NCI-H82 treated with DMSO at 0.1 percent for 48 hours (cell line): ENCODE data around the gene SLC16A11.
A peak's percentile ranks its signal among the peaks of the same experiment; 100 is the strongest.
"Not testable (repeated sequence)": the region's sequence is repeated elsewhere in the genome, so short reads cannot be mapped to it uniquely, and the experiment has no call there.

Experiments used
- DNase-seq: peaks from one replicate; lab custom pipeline; 2025; ENCODE audit not compliant: unreplicated experiment; lab: John Stamatoyannopoulos, UW

SLC16A11 gene

DNA sequence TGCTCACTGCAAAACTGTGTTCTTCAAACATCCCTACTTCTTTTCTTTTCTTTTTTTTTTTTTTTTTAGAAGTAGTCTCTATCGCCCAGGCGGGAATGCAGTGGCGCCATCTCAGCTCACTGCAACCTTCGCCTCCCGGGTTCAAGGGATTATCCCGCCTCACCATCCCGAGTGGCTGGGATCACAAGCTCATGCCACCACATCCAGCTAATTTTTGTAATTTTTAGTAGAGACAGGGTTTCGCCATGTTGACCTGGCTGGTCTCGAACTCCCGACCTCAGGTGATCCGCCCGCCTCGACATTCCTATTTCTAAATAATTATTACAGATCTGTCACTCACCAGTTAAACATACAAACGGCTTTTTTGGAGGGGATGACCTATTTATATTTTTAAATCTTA lies 32.5 kb downstream of the SLC16A11 start:
- no peak for DNase-seq

DNA sequence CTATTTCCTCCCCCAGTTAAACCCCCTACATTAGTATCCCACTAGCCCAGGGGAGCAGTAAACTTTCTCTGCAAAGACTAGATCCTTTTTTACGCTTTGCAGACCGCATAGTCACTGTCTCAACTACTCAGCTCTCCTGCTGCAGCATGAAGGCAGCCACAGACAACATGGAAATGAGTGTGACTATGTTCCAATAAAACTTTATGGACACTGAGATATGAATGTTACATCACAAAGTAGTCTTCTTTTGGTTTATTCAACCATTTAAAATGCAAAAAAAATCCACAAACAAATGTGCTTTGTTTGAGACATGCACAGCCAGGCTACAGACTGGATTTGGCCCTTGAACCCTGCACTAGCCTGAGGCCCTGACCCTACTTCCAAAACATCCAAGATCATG lies 33.4 kb downstream of the SLC16A11 start:
- DNase-seq: no peak

DNA sequence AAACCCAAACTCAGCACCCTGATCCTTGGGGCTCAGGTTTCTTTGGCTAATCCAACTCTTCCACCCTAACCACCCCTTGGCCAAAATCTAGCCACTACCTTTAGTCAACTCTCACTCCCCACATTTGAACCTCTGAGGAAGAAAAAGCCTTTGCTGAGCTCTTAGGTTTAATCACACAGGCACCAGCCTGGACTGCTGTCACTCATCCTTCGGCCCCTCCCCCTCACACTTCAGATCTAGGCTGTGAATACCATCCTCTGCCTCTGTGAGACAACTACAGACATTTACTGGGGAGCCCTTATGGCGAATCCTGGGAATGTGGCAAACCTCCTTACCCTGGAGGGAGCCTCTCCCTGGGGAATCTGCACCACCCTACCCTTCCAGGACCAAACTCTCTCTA lies 36.7 kb downstream of the SLC16A11 start:
- DNase-seq: no peak

DNA sequence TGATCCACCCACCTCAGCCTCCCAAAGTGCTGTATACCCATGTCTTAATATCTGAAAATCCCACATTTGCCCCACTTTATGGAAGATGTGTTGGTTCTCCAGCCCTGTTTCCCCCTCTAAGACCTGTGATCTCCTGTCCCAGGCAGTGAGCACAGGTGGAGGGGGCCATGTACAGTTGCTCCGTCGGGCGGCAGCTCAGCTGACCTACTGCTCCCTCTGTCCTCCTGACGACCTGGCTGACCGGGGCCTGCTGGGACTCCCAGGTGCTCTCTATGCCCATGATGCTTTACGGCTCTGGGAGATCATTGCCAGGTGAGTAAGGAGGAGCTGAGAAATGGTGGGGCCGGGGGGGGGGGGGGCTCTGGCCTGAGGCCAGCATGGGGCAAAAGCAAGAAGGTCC lies 38.2 kb downstream of the SLC16A11 start:
- DNase-seq: no peak

DNA sequence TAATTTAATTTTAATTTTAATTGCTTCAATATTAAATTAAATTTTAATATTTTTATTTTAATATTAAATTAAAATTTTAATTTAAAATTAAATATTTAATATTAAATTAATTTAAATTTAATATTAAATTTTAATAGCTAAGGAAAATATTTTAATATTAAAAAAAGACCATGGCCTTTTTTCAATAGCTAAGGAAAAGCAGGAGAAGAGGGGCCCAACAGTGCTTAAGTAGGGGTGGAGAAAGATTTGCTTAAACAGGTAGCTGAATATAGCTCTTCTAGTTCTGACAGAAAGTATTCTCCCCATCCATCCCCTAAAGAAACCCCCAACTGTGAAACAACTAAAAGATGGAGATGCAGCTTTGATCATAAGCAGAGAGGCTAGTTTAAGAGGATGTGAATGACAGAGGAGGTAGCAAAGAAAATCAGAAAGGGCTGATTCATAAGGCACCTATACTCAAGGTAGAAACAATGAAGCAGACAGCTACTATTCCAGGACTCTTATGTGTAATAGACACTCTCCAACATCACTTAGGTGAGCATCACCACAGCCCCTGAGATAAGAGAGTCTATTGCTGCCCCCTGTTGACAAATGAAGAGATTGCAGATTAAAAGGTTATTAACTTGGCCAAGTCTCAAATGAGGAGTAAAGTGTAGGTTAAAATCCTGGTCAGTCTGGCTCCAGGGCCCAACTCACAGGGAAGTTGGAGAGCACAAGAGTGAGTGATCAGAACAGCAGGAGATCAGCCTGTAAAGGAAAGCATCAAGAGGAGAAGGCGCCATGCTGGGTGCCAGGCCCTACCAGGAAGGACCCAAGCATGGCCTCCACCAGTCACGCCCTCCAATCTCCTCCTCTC lies 39.3 kb downstream of the SLC16A11 start:
- peak; percentile 43 for DNase-seq

DNA sequence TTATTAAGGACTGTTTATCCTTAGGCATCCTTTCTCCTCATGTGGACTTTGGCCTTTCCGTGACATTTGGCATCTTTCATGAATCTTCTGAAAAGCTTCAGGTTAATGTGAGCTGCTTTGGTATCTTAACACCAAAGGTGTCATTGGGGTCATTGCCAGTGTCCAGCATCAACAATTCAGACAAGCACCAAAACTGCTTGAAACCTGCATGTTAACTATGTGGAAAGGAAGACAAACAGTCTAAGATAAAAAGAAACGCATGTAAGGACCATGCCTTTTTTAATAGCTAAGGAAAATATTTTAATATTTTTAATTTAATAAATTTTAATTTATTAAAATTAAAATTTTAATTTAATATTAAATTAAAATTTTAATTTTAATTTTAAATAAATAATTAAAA lies 40.1 kb downstream of the SLC16A11 start:
- DNase-seq: no peak

DNA sequence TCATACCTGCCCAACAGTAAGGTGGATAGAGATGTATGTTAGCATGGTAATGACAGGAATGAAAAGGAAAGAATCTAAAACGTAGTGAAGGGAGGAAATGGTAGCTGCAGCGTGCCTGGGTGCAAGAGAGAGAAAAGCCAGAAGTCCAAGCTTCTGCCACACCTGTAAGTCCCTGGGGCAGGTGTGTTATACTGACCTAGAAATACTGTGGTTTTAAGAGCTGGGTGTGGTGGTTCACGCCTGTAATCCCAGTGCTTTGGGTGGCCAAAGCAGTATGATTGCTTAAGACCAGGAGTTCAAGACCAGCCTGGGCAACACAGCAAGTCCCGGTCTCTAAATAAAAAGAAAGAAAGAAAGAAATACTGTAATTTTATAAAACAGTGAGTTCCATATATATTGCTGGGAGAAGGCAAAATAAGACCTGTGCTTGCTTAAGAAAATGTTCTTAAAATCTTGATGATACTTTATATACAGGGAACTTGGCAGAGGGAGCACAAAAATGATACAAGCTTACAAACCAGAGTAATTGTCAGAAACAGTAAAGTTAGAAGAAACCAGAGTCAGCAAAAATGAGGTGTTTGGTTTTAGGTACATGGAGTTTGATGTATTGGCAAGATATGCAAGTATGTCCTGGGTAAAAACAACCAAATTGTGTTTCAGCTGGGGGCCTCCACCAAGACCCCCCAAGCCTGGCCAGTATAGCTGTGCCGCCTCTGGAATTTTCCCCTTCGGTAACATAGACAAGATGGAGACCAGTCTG lies 41.4 kb downstream of the SLC16A11 start:
- DNase-seq: no peak

DNA sequence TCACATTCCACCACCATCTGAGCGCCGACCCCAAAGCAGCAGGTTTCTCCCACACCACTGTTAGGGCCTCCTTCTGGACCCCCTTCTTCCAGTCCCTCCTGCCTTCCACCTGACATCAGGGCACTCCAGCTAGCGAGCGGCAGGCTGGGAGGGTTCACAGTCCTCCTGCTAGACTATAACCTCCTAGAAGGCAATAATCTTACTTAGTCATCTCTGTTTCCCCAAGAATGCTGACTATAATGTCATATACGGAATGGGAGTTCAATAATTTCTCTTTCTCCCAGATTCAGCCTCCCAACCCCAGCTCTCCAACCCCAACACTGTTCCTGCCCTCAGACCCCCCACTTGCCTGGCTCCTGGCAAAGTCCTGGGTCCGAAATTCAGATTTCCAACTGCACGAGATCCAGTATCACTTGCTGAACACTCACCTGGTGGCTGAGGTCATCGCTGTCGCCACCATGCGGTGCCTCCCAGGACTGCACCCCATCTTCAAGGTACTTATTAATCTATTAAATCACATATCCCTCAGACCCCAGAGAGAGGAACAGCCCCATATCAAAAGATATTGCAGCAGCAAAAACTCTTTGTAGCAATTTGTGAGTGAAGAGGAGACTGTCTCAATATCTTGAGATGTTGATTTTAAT lies 42.5 kb downstream of the SLC16A11 start:
- no peak for DNase-seq

DNA sequence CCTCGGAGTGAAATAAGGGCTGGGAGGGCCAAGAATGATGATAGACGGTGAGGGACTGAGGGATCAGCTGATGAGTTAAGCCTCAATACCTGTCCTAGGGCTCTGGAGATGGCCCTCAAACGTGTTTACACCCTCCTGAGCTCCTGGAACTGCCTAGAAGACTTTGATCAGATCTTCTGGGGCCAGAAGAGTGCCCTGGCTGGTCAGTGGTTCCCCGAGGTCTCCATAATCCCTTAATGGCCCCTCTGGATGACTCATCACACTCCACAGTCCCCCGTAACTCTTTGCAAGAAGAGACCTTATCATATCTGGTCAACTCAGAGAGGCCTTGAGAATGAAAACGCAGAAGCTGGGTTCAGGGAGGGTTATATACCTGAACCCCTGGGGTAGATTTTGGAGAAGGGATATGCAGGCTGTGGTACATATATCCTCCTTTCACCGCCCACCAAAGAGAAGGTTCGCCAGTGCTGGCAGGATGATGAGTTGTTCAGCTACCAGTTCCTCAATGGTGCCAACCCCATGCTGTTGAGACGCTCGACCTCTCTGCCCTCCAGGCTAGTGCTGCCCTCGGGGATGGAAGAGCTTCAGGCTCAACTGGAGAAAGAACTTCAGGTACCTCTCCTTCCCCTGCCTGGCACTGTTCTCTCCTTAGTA lies 44.9 kb downstream of the SLC16A11 start:
- DNase-seq: no peak

DNA sequence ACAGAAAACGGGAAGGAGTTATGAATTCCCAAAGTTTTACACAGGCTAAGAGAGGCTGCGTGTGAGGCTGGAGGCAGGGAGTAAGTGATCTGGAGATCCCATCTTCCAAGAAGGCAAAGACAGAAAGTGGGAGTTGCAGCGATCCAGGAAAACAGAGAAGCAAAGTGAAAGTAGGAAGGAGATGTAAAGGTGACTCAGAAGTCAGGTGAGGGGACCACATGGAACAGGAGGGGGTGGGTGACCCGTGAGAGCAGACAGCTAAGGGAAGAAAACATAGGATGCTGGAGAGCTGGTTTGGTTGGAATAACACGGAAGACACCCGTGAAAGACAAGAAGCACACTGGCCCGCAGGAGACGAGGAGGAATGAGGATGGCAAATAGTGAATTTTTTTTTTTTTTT lies 46.7 kb downstream of the SLC16A11 start:
- no peak for DNase-seq

DNA sequence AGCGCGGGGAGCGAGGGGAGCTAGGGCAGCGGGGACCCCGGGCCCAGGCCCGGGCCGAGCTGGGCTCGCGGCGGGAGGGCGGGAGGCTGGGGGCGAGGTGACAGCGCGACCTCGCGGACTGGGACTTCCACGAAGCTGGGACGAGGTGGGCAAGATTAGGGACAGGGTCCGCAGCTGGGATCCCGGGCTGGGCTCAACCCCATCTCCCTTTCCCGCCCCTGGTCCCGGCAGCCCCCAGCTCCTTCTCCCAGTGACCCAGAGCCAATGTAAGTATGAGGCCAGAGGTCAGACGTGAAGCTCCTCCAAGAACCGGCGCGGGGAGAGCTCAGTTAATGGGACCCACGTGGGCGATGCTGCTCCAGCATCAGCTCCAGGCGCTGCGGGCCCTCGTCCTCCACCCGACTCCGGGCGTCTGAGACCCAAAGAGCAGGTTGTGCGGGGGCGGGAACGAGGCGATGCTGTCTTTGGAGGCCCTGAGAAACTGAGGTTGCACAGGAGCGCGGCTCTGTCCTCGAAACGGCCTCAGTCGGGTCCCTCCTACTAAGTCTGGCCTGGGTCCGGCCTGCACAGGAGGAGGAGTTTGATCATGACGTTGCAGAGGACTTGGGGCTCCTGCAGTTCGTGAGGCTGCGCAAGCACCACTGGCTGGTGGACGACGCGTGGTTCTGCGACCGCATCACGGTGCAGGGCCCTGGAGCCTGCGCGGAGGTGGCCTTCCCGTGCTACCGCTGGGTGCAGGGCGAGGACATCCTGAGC lies 47.5 kb downstream of the SLC16A11 start:
- no peak for DNase-seq

DNA sequence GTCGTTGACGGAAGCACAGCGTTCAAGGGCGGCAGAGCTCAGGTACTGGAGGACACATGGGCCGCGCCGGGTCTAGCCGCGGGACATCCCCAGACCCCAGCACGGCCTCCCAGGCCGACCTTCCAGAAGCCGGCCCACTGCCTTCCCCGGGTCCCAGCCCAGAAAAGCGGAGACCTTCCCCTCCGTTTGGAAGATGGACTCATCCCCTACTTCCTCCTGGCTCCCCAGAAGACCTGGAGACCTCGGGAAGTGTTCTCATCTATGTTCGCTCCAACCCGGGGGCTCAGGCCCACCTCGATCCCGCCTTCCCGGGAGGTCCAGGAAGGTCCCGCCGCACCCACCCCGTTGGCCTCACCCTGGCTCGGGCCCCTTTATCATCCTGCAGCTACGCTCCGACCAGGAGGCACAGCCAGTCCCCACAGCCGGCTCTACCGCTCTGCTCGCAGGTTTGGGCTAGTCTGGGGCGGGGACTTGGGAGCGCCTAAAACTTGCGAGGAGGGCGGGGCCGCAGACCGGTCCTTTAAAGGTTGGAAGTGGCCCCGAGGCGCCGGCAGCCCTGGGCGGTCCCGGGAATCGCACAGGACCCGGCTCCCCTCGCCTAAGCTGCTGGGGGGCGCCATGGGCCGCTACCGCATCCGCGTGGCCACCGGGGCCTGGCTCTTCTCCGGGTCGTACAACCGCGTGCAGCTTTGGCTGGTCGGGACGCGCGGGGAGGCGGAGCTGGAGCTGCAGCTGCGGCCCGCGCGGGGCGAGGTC lies 48.2 kb downstream of the SLC16A11 start, which contains the start of gene ALOX12:
ALOX12 (plus strand) TSS at position 550 of the 756 bp plus-strand sequence; CDS start at position 619, 69 bp downstream.
- no peak for DNase-seq

DNA sequence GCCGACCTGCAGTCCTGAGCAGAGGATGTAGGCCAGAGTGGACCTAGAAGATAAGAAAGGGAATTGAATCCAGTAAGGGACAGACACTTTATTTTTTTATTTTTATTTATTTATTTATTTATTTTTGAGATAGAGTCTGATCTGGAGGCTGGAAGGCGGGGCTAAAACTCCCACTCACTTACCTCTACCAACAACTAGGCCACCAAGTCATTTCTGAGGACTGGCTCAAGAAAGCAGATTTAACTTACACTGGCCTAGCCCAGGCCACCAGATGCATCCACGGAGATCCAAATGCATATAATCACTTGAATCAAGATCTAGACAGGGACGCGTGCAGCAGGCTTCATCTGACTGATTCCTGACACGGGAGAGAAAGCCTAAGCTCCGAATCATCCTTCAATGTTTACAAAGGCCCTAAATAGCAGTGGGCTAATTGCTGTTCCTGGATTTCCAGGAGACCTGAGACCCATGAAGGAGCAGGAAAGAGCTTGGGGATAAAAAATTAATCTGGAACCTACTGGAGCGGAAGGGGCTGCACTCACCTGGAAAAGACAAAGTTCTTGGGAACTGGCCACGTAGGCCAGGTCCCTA lies 49.1 kb downstream of the SLC16A11 start:
- no peak for DNase-seq

DNA sequence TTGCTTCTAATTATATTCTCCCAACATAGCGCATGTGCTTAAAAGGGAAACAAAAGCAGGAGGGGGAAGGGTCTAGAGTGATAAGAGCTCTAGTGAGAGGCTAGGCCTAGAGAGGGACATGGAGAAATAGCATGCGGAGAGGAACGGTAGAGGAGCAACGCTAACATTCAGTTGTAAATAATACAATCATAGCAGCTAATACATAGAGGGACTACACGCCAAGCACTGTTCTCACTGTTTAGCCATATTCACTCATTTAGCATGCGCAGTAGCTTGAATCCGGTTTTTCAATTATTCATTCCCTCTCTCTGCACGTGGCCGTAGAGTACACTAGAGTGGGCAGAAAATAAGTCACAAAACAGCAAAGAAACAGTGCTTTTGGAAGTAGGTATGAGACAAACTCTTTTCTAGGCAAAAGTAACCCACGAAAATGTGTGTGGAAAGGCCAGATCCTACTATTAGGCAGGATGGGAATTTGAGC lies 49.7 kb downstream of the SLC16A11 start:
- DNase-seq: no peak

DNA sequence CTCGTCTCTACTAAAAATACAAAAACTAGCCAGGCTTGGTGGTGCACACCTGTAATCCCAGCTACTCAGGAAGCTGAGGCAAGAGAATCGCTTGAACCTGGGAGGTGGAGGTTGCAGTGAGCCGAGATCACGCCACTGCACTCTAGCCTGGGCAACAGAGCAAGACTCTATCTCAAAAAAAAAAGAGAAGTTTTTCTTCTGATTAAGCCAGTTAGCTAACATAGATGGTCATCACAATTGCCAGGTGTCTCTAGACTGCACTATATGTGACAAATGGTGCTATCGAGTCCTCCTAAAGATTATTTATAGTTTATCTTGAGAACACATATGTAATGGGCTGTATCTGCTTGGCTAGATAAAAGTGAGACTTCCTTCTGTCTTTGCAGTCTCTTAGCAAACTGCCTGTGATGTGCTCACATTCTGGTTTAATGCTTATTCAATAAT lies 50.3 kb downstream of the SLC16A11 start:
- DNase-seq: not testable (repeated sequence)
